Transverse colon (tissue), 4 donors: ENCODE data around the gene ADGRG3. TPM values are rescaled to one million over a fixed set of nuclear protein-coding genes. Genes with fewer than 3 reads are reported as not detected.
"Not testable (repeated sequence)": the region's sequence is repeated elsewhere in the genome, so short reads cannot be mapped to it uniquely, and the experiment has no call there.

Source experiments
- DNase-seq: peaks from one replicate; pipeline ENCODE4 v3.0.0-alpha.2; 2019
- H3K27ac ChIP-seq, 4 donors: fragments of 200-600 bp; sonication (generic); 2 replicates each; pipeline ENCODE4 v1.5.1; 2016 to 2018; ENCODE audit warnings: inconsistent platforms in 4 of 4
- H3K27me3 ChIP-seq: fragments of 200-600 bp; sonication (generic); 2 replicates; pipeline ENCODE4 v1.5.1; 2017; ENCODE audit warnings: inconsistent platforms
- H3K36me3 ChIP-seq, 4 donors: fragments of 200-600 bp; sonication (generic); 2 replicates each; pipeline ENCODE4 v1.5.1; 2017 to 2019; ENCODE audit warnings: inconsistent platforms in 4 of 4
- H3K4me1 ChIP-seq, 4 donors: fragments of 200-600 bp; sonication (generic); 2 replicates each; pipeline ENCODE4 v1.5.1; 2017 to 2020; ENCODE audit warnings: inconsistent platforms in 4 of 4
- H3K4me3 ChIP-seq, 4 donors: fragments of 200-600 bp; sonication (generic); 1 replicate in 1 of 4; 2 replicates in 3 of 4; pipeline versions ENCODE4 v1.5.1 to v1.6.1; 2017 to 2019; ENCODE audit warnings: inconsistent platforms in 4 of 4
- H3K9me3 ChIP-seq, 2 donors: fragments of 200-600 bp; sonication (generic); 2 replicates each; pipeline ENCODE4 v1.5.1; 2017 to 2019; ENCODE audit warnings: inconsistent platforms in 2 of 2
- CTCF ChIP-seq, 5 experiments: fragments of 200-600 bp in 3 of 5; fragments of 450-650 bp in 2 of 5; sonication (generic) in 3 of 5; IDR thresholded peaks; 1 replicate in 2 of 5; 2 replicates in 3 of 5; pipeline ENCODE4 v1.5.1; 2016 to 2017; ENCODE audit warnings: antibody characterized with exemption in 5 of 5, inconsistent platforms in 3 of 5, mild to moderate bottlenecking in 2 of 5, moderate library complexity in 1 of 5
- EP300 ChIP-seq: sonication (generic); formaldehyde crosslinking; IDR thresholded peaks from one replicate; pipeline ENCODE4 v1.6.1; 2017; ENCODE audit warnings: antibody characterized with exemption, low read depth
- POLR2A ChIP-seq: fragments of 450-650 bp; IDR thresholded peaks from one replicate; pipeline ENCODE4 v1.6.1; 2016; ENCODE audit warnings: antibody characterized with exemption, mild to moderate bottlenecking, moderate library complexity
- POLR2AphosphoS5 ChIP-seq, 3 donors: sonication (generic); formaldehyde crosslinking; IDR thresholded peaks; one replicate each; pipeline ENCODE4 v1.6.1; 2016; ENCODE audit warnings: antibody characterized with exemption in 3 of 3
- WGBS, 2 donors: methylation state at CpG; one replicate each; pipeline ENCODE4 v1.1.5; 2018; ENCODE audit warnings: low coverage in 1 of 2; 5-methylcytosine and 5-hydroxymethylcytosine counted together
- in situ Hi-C, 4 donors: fragments of 200-750 bp; cut with MboI; loops; one replicate each; pipeline versions ENCODE4 v1.15.0 to v1.15.1; 2017; ENCODE audit warnings: low sequenced_read_pairs in 3 of 4, low pct_ligation_motif_present in 1 of 4, low pct_unique_long_range_greater_than_20kb in 1 of 4
- intact Hi-C: fragments of 100-400 bp; cut with DNase I; formaldehyde crosslinking; loops from one replicate; pipeline ENCODE4 v1.15.1; 2023; ENCODE audit warnings: low total_unique reads
- total RNA-seq, 4 donors: library from RNA; depleted of rRNA; stranded (reverse); fragments of >200 nt; gene quantifications; one replicate each; pipeline ENCODE4 v1.1.0, GENCODE V29; 2016

ADGRG3 gene
- total RNA-seq, 4 donors from 2014 or later: 1.5 to 2.7 (median 2.2) TPM; not detected in 1

GRCh38 chr16:57727610-57728009 lies 59.5 kb downstream of the ADGRG3 start:
- H3K36me3 ChIP-seq: no peaks in the 10 kb centered on the region
- no peak overlapping the region for H3K4me3 ChIP-seq
- in situ Hi-C loops (no loop called here), intact Hi-C loops (no loop called here)
- no peaks in the 10 kb centered on the region for H3K9me3 ChIP-seq
- TF ChIP-seq POLR2AphosphoS5 (IDR thresholded peaks at IDR 0.05): no peak
- no peak for TF ChIP-seq EP300
- no peak for TF ChIP-seq POLR2A
- no peak for TF ChIP-seq CTCF (IDR thresholded peaks at IDR 0.05)
- no peaks in the 10 kb centered on the region for H3K27me3 ChIP-seq
- no peaks in the 10 kb centered on the region for H3K4me1 ChIP-seq
- no peak overlapping the region for H3K27ac ChIP-seq
- DNase-seq: no peak
- WGBS, 2 donors: 73 to 80% methylated on average over 1 to 4 of the region's 4 CpGs

DNA sequence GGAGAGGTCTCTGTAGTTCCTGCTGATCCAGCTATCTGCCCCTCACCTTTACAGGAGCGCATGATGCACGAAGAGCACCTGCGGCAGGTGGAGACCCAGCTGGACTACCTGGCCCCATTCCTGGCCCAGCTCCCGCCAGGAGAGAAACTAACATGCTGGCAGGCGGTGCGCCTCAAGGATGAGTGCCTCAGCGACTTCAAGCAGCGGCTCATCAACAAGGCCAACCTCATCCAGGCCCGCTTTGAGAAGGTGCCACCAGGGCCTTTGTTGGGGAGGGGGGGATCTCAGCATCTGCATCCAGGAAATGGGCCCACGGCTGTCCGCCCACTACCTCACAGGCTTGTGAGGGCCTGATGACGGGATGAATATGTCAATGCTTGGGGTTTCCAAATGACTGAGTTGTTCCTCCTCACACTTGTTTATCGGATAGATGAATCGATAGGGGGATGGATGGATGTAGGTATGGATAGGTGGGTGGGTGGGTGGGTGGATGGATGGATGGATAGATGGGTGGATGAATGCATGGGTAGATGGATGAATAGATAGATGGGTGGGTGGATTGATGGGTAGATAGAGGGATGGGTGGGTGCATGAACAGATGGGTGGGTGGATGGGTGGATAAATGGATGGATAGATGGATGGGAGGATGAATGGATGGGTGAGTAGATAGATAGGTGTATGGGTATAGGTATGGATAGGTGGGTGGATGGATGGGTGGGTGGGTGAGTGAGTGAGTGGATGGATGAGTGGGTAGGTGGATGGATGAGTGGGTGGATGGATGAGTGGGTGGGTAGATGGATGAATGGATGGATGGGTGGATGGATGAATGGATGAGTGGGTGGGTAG lies 60.5 kb downstream of the ADGRG3 start:
- Histone ChIP-seq H3K4me1 (no peaks in the 10 kb centered on the region), H3K9me3 (no peaks in the 10 kb centered on the region), H3K36me3 (no peaks in the 10 kb centered on the region), H3K27ac (no peak overlapping the region), H3K4me3 (no peak overlapping the region), H3K27me3 (no peaks in the 10 kb centered on the region)
- intact Hi-C loops: no loop called here
- in situ Hi-C loops: no loop called here
- TF ChIP-seq POLR2AphosphoS5 (IDR thresholded peaks at IDR 0.05) (no peak), EP300 (no peak), POLR2A (no peak), CTCF (IDR thresholded peaks at IDR 0.05) (no peak)
- DNase-seq: no peak
- WGBS, 2 donors: 79 to 89% methylated on average over 5 to 9 of the region's 14 CpGs

DNA sequence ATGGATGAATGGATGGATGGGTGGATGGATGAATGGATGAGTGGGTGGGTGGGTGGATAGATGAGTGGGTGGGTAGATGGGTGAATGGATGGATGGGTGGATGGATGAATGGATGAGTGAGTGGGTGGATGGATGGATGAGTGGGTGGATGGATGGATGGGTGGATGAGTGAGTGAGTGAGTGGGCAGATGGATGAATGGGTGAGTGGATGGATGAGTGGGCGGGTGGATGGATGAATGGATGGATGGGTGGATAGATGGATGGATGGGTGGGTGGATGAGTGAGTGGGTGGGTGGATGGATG lies 61.0 kb downstream of the ADGRG3 start:
- TF ChIP-seq CTCF (IDR thresholded peaks at IDR 0.05): no peak
- TF ChIP-seq EP300: no peak
- TF ChIP-seq POLR2A: no peak
- no peak for TF ChIP-seq POLR2AphosphoS5 (IDR thresholded peaks at IDR 0.05)
- 73 to 81% methylated on average over 1 of the region's 1 CpG for whole genome bisulfite sequencing, 2 donors

DNA sequence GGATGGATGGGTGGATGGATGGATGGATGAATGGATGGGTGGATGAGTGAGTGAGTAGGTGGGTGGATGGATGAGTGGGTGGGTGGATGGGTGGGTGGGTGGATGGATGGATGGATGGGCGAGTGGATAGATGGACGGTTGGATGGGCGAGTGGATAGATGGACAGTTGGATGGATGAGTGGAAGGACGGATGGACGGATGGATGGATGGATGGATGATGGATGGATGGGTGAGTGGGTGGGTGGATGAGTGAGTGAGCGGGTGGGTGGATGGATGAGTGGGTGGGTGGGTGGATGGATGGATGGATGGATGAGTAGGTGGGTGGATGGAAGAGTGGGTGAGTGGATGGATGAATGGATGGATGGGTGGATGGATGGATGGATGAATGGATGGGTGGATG lies 61.7 kb downstream of the ADGRG3 start:
- H3K36me3 ChIP-seq, in situ Hi-C loops, H3K9me3 ChIP-seq, H3K4me3 ChIP-seq, DNase-seq, H3K27me3 ChIP-seq, intact Hi-C loops, H3K27ac ChIP-seq, H3K4me1 ChIP-seq: not testable (repeated sequence)
- 91% methylated on average over 6 of the region's 6 CpGs; no CpG with 5 or more reads in 1 of the 2 donors for WGBS, 2 donors

More for the DNA sequence above, 61.0 kb downstream of the ADGRG3 start:
- Histone ChIP-seq H3K4me1 (peaks cover 0 to 1% (median under 1%) of the 10 kb centered on the region in 4 donors), H3K36me3 (no peaks in the 10 kb centered on the region), H3K4me3 (no peak overlapping the region), H3K27me3 (no peaks in the 10 kb centered on the region), H3K9me3 (no peaks in the 10 kb centered on the region), H3K27ac (no peak overlapping the region)
- in situ Hi-C loops: no loop called here
- no peak for DNase-seq
- intact Hi-C loops: no loop called here
